ENCODE measurements around the gene LILRB5. TPM values are rescaled to one million over a fixed set of nuclear protein-coding genes. Genes with fewer than 3 reads are reported as not detected.
A peak's percentile ranks its signal among the peaks of the same experiment; 100 is the strongest.
"Not testable (repeated sequence)": the region's sequence is repeated elsewhere in the genome, so short reads cannot be mapped to it uniquely, and the experiment has no call there.

The LILRB5 gene
- total and polyA plus RNA-seq, 2 donors from 2014 or later: 1.1 to 5.9 TPM

DNA sequence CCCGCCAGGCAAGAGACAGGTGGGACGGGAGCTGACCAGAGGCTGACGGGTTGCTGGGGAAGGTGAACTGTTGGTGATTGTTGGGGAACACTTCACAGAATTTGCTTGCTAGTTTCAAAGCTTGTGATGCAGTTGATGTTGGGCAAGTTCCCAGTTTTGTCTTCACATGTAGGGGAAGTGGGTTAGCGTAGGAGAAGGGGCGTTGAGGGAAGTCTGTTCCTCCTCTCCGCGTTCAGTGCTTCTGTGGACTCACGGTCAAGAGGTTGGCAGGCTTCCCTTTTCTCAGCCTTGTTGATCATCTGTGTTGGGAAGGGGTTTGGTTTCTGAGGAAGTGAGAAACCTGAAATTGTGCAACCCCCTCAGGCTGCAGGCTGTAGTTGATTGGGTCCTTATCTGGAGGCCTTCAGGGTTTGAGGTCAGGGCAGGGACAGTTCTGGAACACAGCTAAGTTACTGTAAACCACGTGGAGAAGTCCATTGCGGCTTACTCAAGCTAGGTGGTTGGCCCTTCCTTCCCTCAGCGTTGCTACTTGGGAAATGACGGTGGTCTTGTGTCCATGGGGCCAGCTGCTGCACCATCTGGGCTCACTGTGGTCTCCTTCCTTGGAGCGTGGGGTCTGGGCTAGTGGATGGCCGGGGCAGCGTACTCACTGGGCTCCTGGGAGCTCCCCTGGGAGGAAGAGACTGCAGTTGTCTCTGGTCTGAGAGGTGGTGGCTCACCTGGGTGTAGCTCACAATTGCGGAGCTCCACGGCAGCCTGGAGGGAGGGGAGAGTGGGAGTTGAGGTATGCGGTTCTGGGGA is 48.9 kb downstream of the LILRB5 start:
- intact Hi-C loops (cut with DNase I): no loop called here
- Histone ChIP-seq H3K9me3 (ENCODE audit: control insufficient read depth in 2 of 3, insufficient read depth in 1 of 3, low read length in 3 of 3) (no peaks in the 10 kb centered on the region), H3K27ac (ENCODE audit: low read depth in 2 of 2, low read length in 2 of 2) (peak overlapping the region; percentile 71 to 93), H3K4me1 (ENCODE audit: control insufficient read depth in 2 of 3, insufficient read depth in 2 of 3, low read depth in 1 of 3, low read length in 3 of 3) (peaks cover 7 to 34% (median 25%) of the 10 kb centered on the region in 3 donors), H3K9ac (ENCODE audit: low read length in 3 of 3) (no peak overlapping the region), H3K36me3 (ENCODE audit: control insufficient read depth in 2 of 3, insufficient read depth in 3 of 3, low read length in 3 of 3) (peaks cover 7 to 42% (median 27%) of the 10 kb centered on the region in 3 donors), H3K27me3 (ENCODE audit: control insufficient read depth, insufficient read depth, low read length) (no peaks in the 10 kb centered on the region), H3K4me3 (ENCODE audit: low read length in 3 of 3) (no peak overlapping the region)
- peak in 4 of 5 donors; percentile 16 to 79 (median 40) for DNase-seq
- no peak for FAIRE-seq
- TF ChIP-seq, protein P1, sequence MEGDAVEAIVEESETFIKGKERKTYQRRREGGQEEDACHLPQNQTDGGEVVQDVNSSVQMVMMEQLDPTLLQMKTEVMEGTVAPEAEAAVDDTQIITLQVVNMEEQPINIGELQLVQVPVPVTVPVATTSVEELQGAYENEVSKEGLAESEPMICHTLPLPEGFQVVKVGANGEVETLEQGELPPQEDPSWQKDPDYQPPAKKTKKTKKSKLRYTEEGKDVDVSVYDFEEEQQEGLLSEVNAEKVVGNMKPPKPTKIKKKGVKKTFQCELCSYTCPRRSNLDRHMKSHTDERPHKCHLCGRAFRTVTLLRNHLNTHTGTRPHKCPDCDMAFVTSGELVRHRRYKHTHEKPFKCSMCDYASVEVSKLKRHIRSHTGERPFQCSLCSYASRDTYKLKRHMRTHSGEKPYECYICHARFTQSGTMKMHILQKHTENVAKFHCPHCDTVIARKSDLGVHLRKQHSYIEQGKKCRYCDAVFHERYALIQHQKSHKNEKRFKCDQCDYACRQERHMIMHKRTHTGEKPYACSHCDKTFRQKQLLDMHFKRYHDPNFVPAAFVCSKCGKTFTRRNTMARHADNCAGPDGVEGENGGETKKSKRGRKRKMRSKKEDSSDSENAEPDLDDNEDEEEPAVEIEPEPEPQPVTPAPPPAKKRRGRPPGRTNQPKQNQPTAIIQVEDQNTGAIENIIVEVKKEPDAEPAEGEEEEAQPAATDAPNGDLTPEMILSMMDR (IDR thresholded peaks at IDR 0.05; ENCODE audit: borderline replicate concordance, extremely low read depth, insufficient read depth): no peak

DNA sequence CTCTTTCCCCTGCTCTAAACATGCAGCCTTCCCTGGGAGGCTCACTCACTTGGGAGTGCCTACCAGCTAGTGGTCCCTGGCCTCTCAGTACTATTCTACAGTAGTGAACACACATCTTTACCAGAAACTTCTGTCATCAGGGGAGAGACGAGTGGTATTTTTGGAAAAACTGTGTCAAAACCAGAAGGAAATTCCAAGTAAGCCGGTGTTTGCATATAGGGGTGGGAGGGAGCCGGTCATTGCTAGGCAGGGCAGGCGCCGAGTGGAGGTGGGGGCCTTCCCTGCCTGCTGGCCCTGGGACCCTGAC is 49.4 kb downstream of the LILRB5 start:
- DNase-seq (peak in 1 of 5 donors; percentile 77), FAIRE-seq (no peak)
- Histone ChIP-seq H3K27ac (ENCODE audit: low read depth in 2 of 2, low read length in 2 of 2) (peak overlapping the region in 1 of 2 donors; percentile 29), H3K9me3 (ENCODE audit: control insufficient read depth in 2 of 3, insufficient read depth in 1 of 3, low read length in 3 of 3) (no peaks in the 10 kb centered on the region), H3K36me3 (ENCODE audit: control insufficient read depth in 2 of 3, insufficient read depth in 3 of 3, low read length in 3 of 3) (peaks cover 12 to 48% (median 28%) of the 10 kb centered on the region in 3 donors), H3K27me3 (ENCODE audit: control insufficient read depth, insufficient read depth, low read length) (no peaks in the 10 kb centered on the region), H3K4me3 (ENCODE audit: low read length in 3 of 3) (no peak overlapping the region), H3K4me1 (ENCODE audit: control insufficient read depth in 2 of 3, insufficient read depth in 2 of 3, low read depth in 1 of 3, low read length in 3 of 3) (peaks cover 10 to 40% (median 31%) of the 10 kb centered on the region in 3 donors), H3K9ac (ENCODE audit: low read length in 3 of 3) (no peak overlapping the region)
- TF ChIP-seq, protein P1 (IDR thresholded peaks at IDR 0.05; ENCODE audit: borderline replicate concordance, extremely low read depth, insufficient read depth): no peak
- intact Hi-C loops (cut with DNase I): no loop called here

DNA sequence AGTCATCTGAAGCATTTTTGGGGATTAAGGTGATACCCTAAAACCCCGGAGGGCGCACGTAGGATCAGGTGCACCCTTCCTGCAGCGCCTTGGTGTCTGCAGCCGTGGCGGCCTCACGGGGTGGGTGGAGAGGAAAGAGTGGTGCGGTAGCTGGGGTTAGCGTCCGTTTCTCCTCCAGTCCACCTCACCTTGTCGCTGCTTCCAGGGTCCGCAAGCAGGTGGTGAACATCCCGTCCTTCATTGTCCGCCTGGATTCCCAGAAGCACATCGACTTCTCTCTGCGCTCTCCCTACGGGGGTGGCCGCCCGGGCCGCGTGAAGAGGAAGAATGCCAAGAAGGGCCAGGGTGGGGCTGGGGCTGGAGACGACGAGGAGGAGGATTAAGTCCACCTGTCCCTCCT is 49.9 kb downstream of the LILRB5 start:
- H3K27me3 ChIP-seq (ENCODE audit: control insufficient read depth, insufficient read depth, low read length); intact Hi-C loops (cut with DNase I); H3K4me3 ChIP-seq (ENCODE audit: low read length in 3 of 3); H3K27ac ChIP-seq (ENCODE audit: low read depth in 2 of 2, low read length in 2 of 2); FAIRE-seq; H3K9me3 ChIP-seq (ENCODE audit: control insufficient read depth in 2 of 3, insufficient read depth in 1 of 3, low read length in 3 of 3); H3K9ac ChIP-seq (ENCODE audit: low read length in 3 of 3): not testable (repeated sequence)
- Histone ChIP-seq H3K4me1 (ENCODE audit: control insufficient read depth in 2 of 3, insufficient read depth in 2 of 3, low read depth in 1 of 3, low read length in 3 of 3) (peaks cover 12 to 44% (median 35%) of the 10 kb centered on the region in 3 donors), H3K36me3 (ENCODE audit: control insufficient read depth in 2 of 3, insufficient read depth in 3 of 3, low read length in 3 of 3) (peaks cover 16 to 52% (median 32%) of the 10 kb centered on the region in 3 donors)
- peak in 1 of 5 donors; percentile 63 for DNase-seq

DNA sequence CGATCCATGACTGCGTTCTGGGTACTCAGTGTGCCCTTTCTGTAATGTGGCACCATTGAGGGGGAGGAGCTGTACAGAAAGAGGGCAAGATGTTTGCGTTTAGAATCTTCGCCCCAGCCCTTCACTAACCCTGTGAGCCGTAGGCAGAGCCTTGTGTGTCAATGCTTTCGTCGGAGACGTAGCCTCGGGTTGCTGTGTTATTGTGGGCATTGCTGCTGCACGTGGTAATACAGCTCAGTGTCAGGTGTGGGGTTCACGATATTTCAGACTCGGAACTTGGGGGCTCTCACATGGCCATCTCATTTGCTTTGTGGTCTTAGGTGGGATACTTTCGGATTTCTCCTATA is 50.3 kb downstream of the LILRB5 start:
- H3K36me3 ChIP-seq (ENCODE audit: control insufficient read depth in 2 of 3, insufficient read depth in 3 of 3, low read length in 3 of 3): peaks cover 20 to 54% (median 32%) of the 10 kb centered on the region in 3 donors

More for the DNA sequence above, 50.3 kb downstream of the LILRB5 start:
- DNase-seq (peak in 1 of 5 donors; percentile 26), FAIRE-seq (no peak)
- H3K4me3 ChIP-seq (ENCODE audit: low read length in 3 of 3): no peak overlapping the region
- peak overlapping the region in 1 of 2 donors; percentile 0 for H3K27ac ChIP-seq (ENCODE audit: low read depth in 2 of 2, low read length in 2 of 2)
- no peaks in the 10 kb centered on the region for H3K9me3 ChIP-seq (ENCODE audit: control insufficient read depth in 2 of 3, insufficient read depth in 1 of 3, low read length in 3 of 3)
- TF ChIP-seq, protein P1 (IDR thresholded peaks at IDR 0.05; ENCODE audit: borderline replicate concordance, extremely low read depth, insufficient read depth): no peak
- no peaks in the 10 kb centered on the region for H3K27me3 ChIP-seq (ENCODE audit: control insufficient read depth, insufficient read depth, low read length)
- peaks cover 12 to 47% (median 39%) of the 10 kb centered on the region in 3 donors for H3K4me1 ChIP-seq (ENCODE audit: control insufficient read depth in 2 of 3, insufficient read depth in 2 of 3, low read depth in 1 of 3, low read length in 3 of 3)
- intact Hi-C loops (cut with DNase I): no loop called here
- no peak overlapping the region for H3K9ac ChIP-seq (ENCODE audit: low read length in 3 of 3)

All from kidney (tissue), 14 donors.